ENCODE results near the gene KRTAP5-3.

DNA sequence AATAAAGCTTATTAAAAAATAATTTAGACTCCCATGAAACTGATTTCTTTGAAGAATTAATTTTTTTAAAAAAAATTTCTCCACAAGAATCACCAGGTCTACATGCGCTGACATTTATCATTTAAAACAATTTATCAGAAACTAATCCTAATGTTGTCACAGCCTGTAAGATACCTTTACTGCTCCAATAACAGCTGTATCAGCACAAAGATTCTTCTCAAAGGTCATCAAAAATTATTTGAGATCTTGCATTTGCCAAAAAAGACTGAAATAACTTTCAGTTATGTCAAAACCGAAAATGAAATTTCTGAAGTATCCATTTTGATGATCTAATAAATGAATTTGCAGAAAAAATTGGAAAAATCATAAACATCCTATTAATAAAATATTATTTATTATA is 29.4 kb upstream of the KRTAP5-3 start:
- TF ChIP-seq, protein P1, sequence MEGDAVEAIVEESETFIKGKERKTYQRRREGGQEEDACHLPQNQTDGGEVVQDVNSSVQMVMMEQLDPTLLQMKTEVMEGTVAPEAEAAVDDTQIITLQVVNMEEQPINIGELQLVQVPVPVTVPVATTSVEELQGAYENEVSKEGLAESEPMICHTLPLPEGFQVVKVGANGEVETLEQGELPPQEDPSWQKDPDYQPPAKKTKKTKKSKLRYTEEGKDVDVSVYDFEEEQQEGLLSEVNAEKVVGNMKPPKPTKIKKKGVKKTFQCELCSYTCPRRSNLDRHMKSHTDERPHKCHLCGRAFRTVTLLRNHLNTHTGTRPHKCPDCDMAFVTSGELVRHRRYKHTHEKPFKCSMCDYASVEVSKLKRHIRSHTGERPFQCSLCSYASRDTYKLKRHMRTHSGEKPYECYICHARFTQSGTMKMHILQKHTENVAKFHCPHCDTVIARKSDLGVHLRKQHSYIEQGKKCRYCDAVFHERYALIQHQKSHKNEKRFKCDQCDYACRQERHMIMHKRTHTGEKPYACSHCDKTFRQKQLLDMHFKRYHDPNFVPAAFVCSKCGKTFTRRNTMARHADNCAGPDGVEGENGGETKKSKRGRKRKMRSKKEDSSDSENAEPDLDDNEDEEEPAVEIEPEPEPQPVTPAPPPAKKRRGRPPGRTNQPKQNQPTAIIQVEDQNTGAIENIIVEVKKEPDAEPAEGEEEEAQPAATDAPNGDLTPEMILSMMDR (IDR thresholded peaks at IDR 0.05) = no peak
- TF ChIP-seq POLR2A (IDR thresholded peaks at IDR 0.05) = no peak

Data from lower leg skin (tissue), 3 donors.